RWPE1 (cell line): ENCODE measurements around the gene EML4.
"Not testable (repeated sequence)": the region's sequence is repeated elsewhere in the genome, so short reads cannot be mapped to it uniquely, and the experiment has no call there.

Experiments used
- CTCF ChIA-PET: fragments of 350-600 bp; sonication (Branson Sonifier 250); formaldehyde crosslinking; extraction: SDS; loops from one replicate; lab custom pipeline; 2021; lab: Yijun Ruan, JAX
- POLR2A ChIA-PET: fragments of 400-600 bp; formaldehyde crosslinking; extraction: SDS; loops from one replicate; lab custom pipeline; 2020; ENCODE audit warnings: antibody characterized with exemption; ENCODE audit not compliant: low non-redundant PET; lab: Yijun Ruan, JAX
- DNase-seq: peaks from one replicate; pipeline ENCODE4 v3.0.0; 2012; ENCODE audit warnings: low spot score
- H3K27ac ChIP-seq: fragments of 450-650 bp; 2 replicates; pipeline ENCODE4 v1.5.1; 2017
- CTCF ChIP-seq: fragments of 450-650 bp; conservative IDR thresholded peaks from 2 replicates; pipeline ENCODE4 v1.5.1; 2017; ENCODE audit warnings: low read depth, mild to moderate bottlenecking

Gene EML4

GRCh38 chr2:42369532-42370229, 200.5 kb downstream of the EML4 start:
- no peak for DNase-seq
- no peak overlapping the region for H3K27ac ChIP-seq
- ChIA-PET CTCF (interaction anchor here (0.7 kb wide), 2 partner anchors 17 to 799 kb away, joined by 3 read pairs; no protein-coding TSS in a partner anchor), POLR2A (no interaction called here)
- no peak for TF ChIP-seq CTCF

- ChIA-PET POLR2A (no interaction called here), CTCF (interaction anchor here (0.6 to 0.7 kb wide), 3 partner anchors 43 to 1506 kb away, joined by 3 read pairs; no protein-coding TSS in a partner anchor)
- TF ChIP-seq CTCF: no peak
- peak; percentile 74 for DNase-seq
- peak overlapping the region; percentile 91 for H3K27ac ChIP-seq
Measured at GRCh38 chr2:42371611-42372473, 202.7 kb downstream of the EML4 start.

GRCh38 chr2:42372474-42373200, 203.5 kb downstream of the EML4 start:
- ChIA-PET POLR2A (no interaction called here), CTCF (interaction anchor here (0.7 kb wide), 1 partner anchor 44 kb away, joined by 3 read pairs; no protein-coding TSS in a partner anchor)
- TF ChIP-seq CTCF: no peak
- DNase-seq: no peak
- peak overlapping the region; percentile 91 for H3K27ac ChIP-seq

GRCh38 chr2:42376758-42377157, 207.6 kb downstream of the EML4 start:
- ChIA-PET CTCF (interaction anchor here (0.6 kb wide), 1 partner anchor 507 kb away, joined by 3 read pairs; no protein-coding TSS in a partner anchor), POLR2A (no interaction called here)
- no peak overlapping the region for H3K27ac ChIP-seq
- no peak for TF ChIP-seq CTCF
- DNase-seq: no peak

- ChIA-PET CTCF (interaction anchor here (0.7 kb wide), 1 partner anchor 41 kb away, joined by 3 read pairs; no protein-coding TSS in a partner anchor), POLR2A (no interaction called here)
- no peak for TF ChIP-seq CTCF
- H3K27ac ChIP-seq: no peak overlapping the region
- DNase-seq: no peak
Measured at GRCh38 chr2:42378415-42378814, 209.3 kb downstream of the EML4 start.

- CTCF ChIA-PET, DNase-seq, H3K27ac ChIP-seq, POLR2A ChIA-PET: not testable (repeated sequence)
Measured at GRCh38 chr2:42380026-42380425, 210.9 kb downstream of the EML4 start.
